Measurements from ENCODE around the gene BMP7.

DNA sequence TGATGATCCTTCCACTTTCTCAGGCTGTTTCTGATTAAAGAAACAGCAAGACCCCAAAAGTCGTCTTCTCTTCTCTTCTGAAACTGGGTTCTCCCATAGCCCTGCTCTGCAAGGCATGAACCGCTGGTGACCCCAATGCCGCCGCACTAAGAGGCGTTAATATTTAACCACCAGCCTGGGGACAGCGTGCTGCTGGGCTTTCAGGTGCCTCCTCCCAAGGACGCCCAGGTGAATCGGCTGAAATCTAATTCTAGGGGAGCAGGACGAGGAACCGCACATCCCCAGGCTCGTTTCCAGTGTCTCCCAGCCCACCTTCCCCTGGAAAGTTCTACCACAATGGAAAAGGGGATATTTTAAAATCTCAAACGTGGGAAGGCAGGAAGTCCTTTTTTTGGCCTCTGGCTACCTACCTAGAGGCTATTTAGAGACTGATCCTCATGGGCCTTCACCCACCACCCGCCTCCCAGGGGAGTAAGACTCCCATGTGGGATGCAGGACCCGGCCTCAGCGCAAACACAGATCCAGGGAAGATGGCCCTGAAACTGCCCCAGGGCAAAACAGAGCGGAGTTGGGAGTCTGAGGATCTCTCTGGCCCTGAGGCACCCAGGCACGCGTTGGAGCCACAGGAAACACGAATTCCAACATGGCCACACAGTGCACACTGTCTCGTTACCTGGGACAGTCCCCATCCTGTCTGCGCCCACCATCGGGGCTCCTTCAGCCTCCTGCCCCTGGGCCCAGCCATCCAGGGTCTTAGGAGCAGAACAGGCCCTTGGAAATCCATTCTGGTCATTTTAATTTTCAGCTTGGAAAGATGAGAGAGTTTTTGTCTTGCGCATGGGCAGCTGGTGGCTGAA lies 56.2 kb downstream of the BMP7 start:
- TF ChIP-seq GATA2 (IDR thresholded peaks at IDR 0.05; ENCODE audit: low read depth, low read length): no peak
- TF ChIP-seq GATA3 (IDR thresholded peaks at IDR 0.05; ENCODE audit: low read depth, low read length): no peak

Measured in SH-SY5Y (cell line).